ENCODE measurements around the gene PCOLCE2.
"Not testable (repeated sequence)": the region's sequence is repeated elsewhere in the genome, so short reads cannot be mapped to it uniquely, and the experiment has no call there.

GRCh38 chr3:142883534-142883933, 5.3 kb downstream of the PCOLCE2 start:
- not testable (repeated sequence) for TF ChIP-seq CTCF, POLR2A (IDR thresholded peaks at IDR 0.05)

Measured in thyroid gland (tissue), 4 donors.